ENCODE data around the gene ARHGAP26. TPM values are rescaled to one million over a fixed set of nuclear protein-coding genes. Genes with fewer than 3 reads are reported as not detected.

Gene ARHGAP26
- total RNA-seq, 1 donor from 2014 or later: 60.3 TPM

GRCh38 chr5:143036146-143036927, 266.2 kb downstream of the ARHGAP26 start:
- DNase-seq (ENCODE audit: low spot score): no peak

- DNase-seq (ENCODE audit: low spot score): no peak
Measured at GRCh38 chr5:143037071-143037470, 266.9 kb downstream of the ARHGAP26 start.

GRCh38 chr5:143037708-143038107, 267.5 kb downstream of the ARHGAP26 start:
- DNase-seq (ENCODE audit: low spot score): no peak

- no peak for DNase-seq (ENCODE audit: low spot score)
Measured at GRCh38 chr5:143040622-143041021, 270.4 kb downstream of the ARHGAP26 start.

GRCh38 chr5:143041461-143041860, 271.3 kb downstream of the ARHGAP26 start:
- DNase-seq (ENCODE audit: low spot score): no peak

- no peak for DNase-seq (ENCODE audit: low spot score)
Measured at GRCh38 chr5:143041972-143042770, 272.0 kb downstream of the ARHGAP26 start.

- no peak for DNase-seq (ENCODE audit: low spot score)
Measured at GRCh38 chr5:143044265-143044664, 274.1 kb downstream of the ARHGAP26 start.

GRCh38 chr5:143045062-143045461, 274.9 kb downstream of the ARHGAP26 start:
- no peak for DNase-seq (ENCODE audit: low spot score)

GRCh38 chr5:143046314-143046713, 276.1 kb downstream of the ARHGAP26 start:
- DNase-seq (ENCODE audit: low spot score): no peak

- DNase-seq (ENCODE audit: low spot score): no peak
Measured at GRCh38 chr5:143047091-143047490, 276.9 kb downstream of the ARHGAP26 start.

GRCh38 chr5:143050183-143050582, 280.0 kb downstream of the ARHGAP26 start:
- DNase-seq (ENCODE audit: low spot score): no peak

- DNase-seq (ENCODE audit: low spot score): no peak
Measured at GRCh38 chr5:143051244-143052058, 281.3 kb downstream of the ARHGAP26 start.

- DNase-seq (ENCODE audit: low spot score): no peak
Measured at GRCh38 chr5:143052967-143053682, 282.9 kb downstream of the ARHGAP26 start.

- no peak for DNase-seq (ENCODE audit: low spot score)
Measured at GRCh38 chr5:143053780-143054179, 283.6 kb downstream of the ARHGAP26 start.

GRCh38 chr5:143054480-143054941, 284.3 kb downstream of the ARHGAP26 start:
- DNase-seq (ENCODE audit: low spot score): no peak

- no peak for DNase-seq (ENCODE audit: low spot score)
Measured at GRCh38 chr5:143055596-143056338, 285.6 kb downstream of the ARHGAP26 start.

GRCh38 chr5:143056339-143056704, 286.1 kb downstream of the ARHGAP26 start:
- DNase-seq (ENCODE audit: low spot score): no peak

- DNase-seq (ENCODE audit: low spot score): no peak
Measured at GRCh38 chr5:143056792-143057579, 286.8 kb downstream of the ARHGAP26 start.

GRCh38 chr5:143057580-143057999, 287.4 kb downstream of the ARHGAP26 start:
- DNase-seq (ENCODE audit: low spot score): no peak

- DNase-seq (ENCODE audit: low spot score): no peak
Measured at GRCh38 chr5:143059355-143059754, 289.2 kb downstream of the ARHGAP26 start.

Data from mucosa of gallbladder (tissue), 1 donor.